Suprapubic skin (tissue), 4 donors: Measurements from ENCODE around the gene PVR. TPM values are rescaled to one million over a fixed set of nuclear protein-coding genes. Genes with fewer than 3 reads are reported as not detected.

Source experiments
- DNase-seq, 2 donors: peaks; one replicate each; pipeline ENCODE4 v3.0.0-alpha.2; 2019; ENCODE audit warnings: low spot score in 2 of 2
- H3K27ac ChIP-seq: fragments of 200-600 bp; sonication (generic); one replicate; pipeline ENCODE4 v1.5.1; 2019
- H3K27me3 ChIP-seq: fragments of 200-600 bp; sonication (generic); one replicate; pipeline ENCODE4 v1.5.1; 2019
- H3K36me3 ChIP-seq: fragments of 200-600 bp; sonication (generic); one replicate; pipeline ENCODE4 v1.5.1; 2019
- H3K4me1 ChIP-seq: fragments of 200-600 bp; sonication (generic); one replicate; pipeline ENCODE4 v1.5.1; 2019
- H3K4me3 ChIP-seq: fragments of 200-600 bp; sonication (generic); one replicate; pipeline ENCODE4 v1.5.1; 2019; ENCODE audit warnings: mild to moderate bottlenecking
- H3K9me3 ChIP-seq: fragments of 200-600 bp; sonication (generic); one replicate; pipeline ENCODE4 v1.5.1; 2019
- EP300 ChIP-seq: sonication (generic); formaldehyde crosslinking; IDR thresholded peaks from one replicate; pipeline ENCODE4 v1.6.1; 2017; ENCODE audit warnings: antibody characterized with exemption
- POLR2A ChIP-seq, 2 donors: fragments of 450-650 bp; IDR thresholded peaks; one replicate each; pipeline ENCODE4 v1.6.1; 2017; ENCODE audit warnings: antibody characterized with exemption in 2 of 2, mild to moderate bottlenecking in 2 of 2, moderate library complexity in 2 of 2
- POLR2AphosphoS5 ChIP-seq, 3 donors: sonication (generic); formaldehyde crosslinking; IDR thresholded peaks; one replicate each; pipeline ENCODE4 v1.6.1; 2017; ENCODE audit warnings: antibody characterized with exemption in 3 of 3
- WGBS: methylation state at CpG from one replicate; pipeline ENCODE4 v1.1.5; 2018; 5-methylcytosine and 5-hydroxymethylcytosine counted together
- total RNA-seq, 4 donors: library from RNA; depleted of rRNA; stranded (reverse); fragments of >200 nt; gene quantifications; one replicate each; pipeline ENCODE4 v1.1.0, GENCODE V29; 2016
- TF ChIP-seq, protein P1 (sequence below), 2 donors: fragments of 200-600 bp in 1 of 2; fragments of 450-650 bp in 1 of 2; sonication (generic) in 1 of 2; IDR thresholded peaks; one replicate each; pipeline ENCODE4 v1.5.1; 2016 to 2019; ENCODE audit warnings: antibody characterized with exemption in 2 of 2, mild to moderate bottlenecking in 1 of 2, moderate library complexity in 1 of 2

PVR gene
- total RNA-seq, 4 donors from 2014 or later: 14.0 to 24.6 (median 15.5) TPM

DNA sequence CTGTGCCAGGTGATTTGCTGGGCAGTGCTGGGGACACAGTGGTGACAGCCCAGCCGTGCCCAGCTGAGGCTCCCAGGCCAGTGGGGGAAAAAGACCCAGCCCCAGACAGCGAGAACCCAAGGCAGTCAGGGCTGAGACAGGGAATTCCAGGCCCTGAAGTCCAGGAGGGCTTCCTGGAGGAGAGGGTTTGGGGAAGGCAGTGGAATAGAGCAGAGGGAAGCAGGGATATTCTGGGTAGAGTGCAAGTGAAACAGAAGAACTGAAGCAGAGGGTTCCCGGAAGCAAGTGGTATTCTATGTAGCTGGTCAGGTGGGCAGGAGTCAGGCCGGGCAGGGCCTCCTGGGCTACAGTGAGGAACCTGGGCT, 53.9 kb downstream of the PVR start:
- H3K4me3 ChIP-seq: no peak overlapping the region
- H3K4me1 ChIP-seq: no peaks in the 10 kb centered on the region
- no peak for DNase-seq
- WGBS: 86% methylated on average over 4 of the region's 4 CpGs
- no peaks in the 10 kb centered on the region for H3K36me3 ChIP-seq
- no peaks in the 10 kb centered on the region for H3K9me3 ChIP-seq
- TF ChIP-seq POLR2AphosphoS5 (IDR thresholded peaks at IDR 0.05) (no peak), EP300 (no peak), POLR2A (IDR thresholded peaks at IDR 0.05) (no peak)
- TF ChIP-seq, protein P1, sequence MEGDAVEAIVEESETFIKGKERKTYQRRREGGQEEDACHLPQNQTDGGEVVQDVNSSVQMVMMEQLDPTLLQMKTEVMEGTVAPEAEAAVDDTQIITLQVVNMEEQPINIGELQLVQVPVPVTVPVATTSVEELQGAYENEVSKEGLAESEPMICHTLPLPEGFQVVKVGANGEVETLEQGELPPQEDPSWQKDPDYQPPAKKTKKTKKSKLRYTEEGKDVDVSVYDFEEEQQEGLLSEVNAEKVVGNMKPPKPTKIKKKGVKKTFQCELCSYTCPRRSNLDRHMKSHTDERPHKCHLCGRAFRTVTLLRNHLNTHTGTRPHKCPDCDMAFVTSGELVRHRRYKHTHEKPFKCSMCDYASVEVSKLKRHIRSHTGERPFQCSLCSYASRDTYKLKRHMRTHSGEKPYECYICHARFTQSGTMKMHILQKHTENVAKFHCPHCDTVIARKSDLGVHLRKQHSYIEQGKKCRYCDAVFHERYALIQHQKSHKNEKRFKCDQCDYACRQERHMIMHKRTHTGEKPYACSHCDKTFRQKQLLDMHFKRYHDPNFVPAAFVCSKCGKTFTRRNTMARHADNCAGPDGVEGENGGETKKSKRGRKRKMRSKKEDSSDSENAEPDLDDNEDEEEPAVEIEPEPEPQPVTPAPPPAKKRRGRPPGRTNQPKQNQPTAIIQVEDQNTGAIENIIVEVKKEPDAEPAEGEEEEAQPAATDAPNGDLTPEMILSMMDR (IDR thresholded peaks at IDR 0.05): no peak
- H3K27me3 ChIP-seq: peaks cover 5% of the 10 kb centered on the region
- no peak overlapping the region for H3K27ac ChIP-seq

- Histone ChIP-seq H3K9me3 (no peaks in the 10 kb centered on the region), H3K27ac (no peak within 1 kb of the TSS), H3K4me1 (no peaks in the 10 kb centered on the region), H3K4me3 (no peak within 1 kb of the TSS), H3K27me3 (peaks cover 5% of the 10 kb centered on the region), H3K36me3 (no peaks in the 10 kb centered on the region)
- no peak for DNase-seq
- WGBS: 86% methylated on average over 10 of the region's 13 CpGs
- no peak for TF ChIP-seq POLR2A (IDR thresholded peaks at IDR 0.05)
- TF ChIP-seq POLR2AphosphoS5 (IDR thresholded peaks at IDR 0.05): no peak
Observed at GRCh38 chr19:44698492-44699201, 54.9 kb downstream of the PVR start, which contains the start of gene CEACAM16. Gene CEACAM16 (plus strand): TSS chr19:44699151. CDS start chr19:44701457, 2,306 bp downstream.

GRCh38 chr19:44700547-44700946, 56.8 kb downstream of the PVR start:
- 88% methylated on average over 5 of the region's 5 CpGs for WGBS
- Histone ChIP-seq H3K27me3 (peaks cover 5% of the 10 kb centered on the region), H3K4me3 (no peak overlapping the region), H3K9me3 (no peaks in the 10 kb centered on the region), H3K36me3 (no peaks in the 10 kb centered on the region), H3K27ac (no peak overlapping the region), H3K4me1 (no peaks in the 10 kb centered on the region)
- TF ChIP-seq EP300 (no peak), POLR2AphosphoS5 (IDR thresholded peaks at IDR 0.05) (no peak), POLR2A (IDR thresholded peaks at IDR 0.05) (no peak)
- TF ChIP-seq, protein P1 (IDR thresholded peaks at IDR 0.05): no peak
- DNase-seq: no peak

GRCh38 chr19:44701228-44701627, 57.5 kb downstream of the PVR start:
- Histone ChIP-seq H3K4me1 (no peaks in the 10 kb centered on the region), H3K4me3 (no peak overlapping the region), H3K9me3 (no peaks in the 10 kb centered on the region), H3K27me3 (peaks cover 5% of the 10 kb centered on the region), H3K27ac (no peak overlapping the region), H3K36me3 (no peaks in the 10 kb centered on the region)
- WGBS: 82% methylated on average over 13 of the region's 15 CpGs
- TF ChIP-seq EP300 (no peak), POLR2AphosphoS5 (IDR thresholded peaks at IDR 0.05) (no peak), POLR2A (IDR thresholded peaks at IDR 0.05) (no peak)
- TF ChIP-seq, protein P1 (IDR thresholded peaks at IDR 0.05): no peak
- no peak for DNase-seq

GRCh38 chr19:44702551-44703176, 59.0 kb downstream of the PVR start:
- no peaks in the 10 kb centered on the region for H3K9me3 ChIP-seq
- peaks cover under 1% of the 10 kb centered on the region for H3K27me3 ChIP-seq
- no peaks in the 10 kb centered on the region for H3K36me3 ChIP-seq
- H3K4me1 ChIP-seq: no peaks in the 10 kb centered on the region
- H3K4me3 ChIP-seq: no peak overlapping the region
- 79% methylated on average over 10 of the region's 17 CpGs for WGBS
- DNase-seq: no peak
- no peak overlapping the region for H3K27ac ChIP-seq
- TF ChIP-seq POLR2AphosphoS5 (IDR thresholded peaks at IDR 0.05) (no peak), POLR2A (IDR thresholded peaks at IDR 0.05) (no peak), EP300 (no peak)
- TF ChIP-seq, protein P1 (IDR thresholded peaks at IDR 0.05): no peak
